Effector memory CD4-positive, alpha-beta T cell (primary cell): Measurements from ENCODE around the gene SCRN3.
"Not testable (repeated sequence)": the region's sequence is repeated elsewhere in the genome, so short reads cannot be mapped to it uniquely, and the experiment has no call there.

Experiments used
- DNase-seq, 3 donors: peaks; one replicate each; pipeline ENCODE4 v3.0.0-alpha.2; 2020
- H3K27ac ChIP-seq: 2 replicates; pipeline ENCODE4 v1.7.0; 2013; ENCODE audit warnings: mild to moderate bottlenecking, low read length, moderate library complexity; ENCODE audit not compliant: insufficient read depth, poor library complexity, severe bottlenecking
- H3K27me3 ChIP-seq: replicated peaks from 2 replicates; pipeline ENCODE4 v1.7.0; 2013; ENCODE audit warnings: mild to moderate bottlenecking, low read length; ENCODE audit not compliant: insufficient read depth, control insufficient read depth, poor library complexity, severe bottlenecking
- H3K36me3 ChIP-seq: 2 replicates; pipeline ENCODE4 v1.7.0; 2013; ENCODE audit warnings: mild to moderate bottlenecking, low read length, moderate library complexity; ENCODE audit not compliant: control insufficient read depth, insufficient read depth
- H3K4me1 ChIP-seq: 2 replicates; pipeline ENCODE4 v1.7.0; 2013; ENCODE audit warnings: low read length, mild to moderate bottlenecking; ENCODE audit not compliant: control insufficient read depth, insufficient read depth, poor library complexity, severe bottlenecking
- H3K4me3 ChIP-seq: 2 replicates; pipeline ENCODE4 v1.7.0; 2013; ENCODE audit warnings: low read length, low read depth, mild to moderate bottlenecking; ENCODE audit not compliant: insufficient read depth, poor library complexity, severe bottlenecking
- H3K9me3 ChIP-seq: 2 replicates; pipeline ENCODE4 v1.7.0; 2013; ENCODE audit warnings: mild to moderate bottlenecking, low read length, moderate library complexity; ENCODE audit not compliant: control insufficient read depth

The SCRN3 gene

DNA sequence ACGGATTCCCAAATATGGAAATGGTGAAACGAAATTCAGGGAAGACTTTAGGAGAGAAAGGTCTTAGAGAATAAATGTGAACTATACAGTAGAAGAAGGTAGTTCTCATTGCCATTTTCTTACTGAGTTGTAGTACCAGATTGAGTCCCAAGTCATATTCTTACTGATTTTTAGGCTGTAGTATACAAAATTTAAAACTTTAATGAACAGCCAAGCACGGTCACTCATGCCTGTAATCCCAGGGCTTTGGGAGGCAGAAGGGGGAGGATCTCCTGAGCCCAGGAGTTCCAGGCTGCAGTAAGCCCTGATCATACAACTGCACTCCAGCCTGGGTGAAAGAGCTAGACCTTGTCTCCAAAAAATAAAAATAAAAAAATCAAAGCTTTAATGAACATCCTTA, 2.2 kb downstream of the SCRN3 start:
- Histone ChIP-seq H3K27me3 (no peaks in the 10 kb centered on the region), H3K9me3 (no peaks in the 10 kb centered on the region), H3K36me3 (peaks cover 4% of the 10 kb centered on the region), H3K4me3 (no peak overlapping the region), H3K4me1 (peaks cover 11% of the 10 kb centered on the region), H3K27ac (no peak overlapping the region)
- DNase-seq, result no peak

DNA sequence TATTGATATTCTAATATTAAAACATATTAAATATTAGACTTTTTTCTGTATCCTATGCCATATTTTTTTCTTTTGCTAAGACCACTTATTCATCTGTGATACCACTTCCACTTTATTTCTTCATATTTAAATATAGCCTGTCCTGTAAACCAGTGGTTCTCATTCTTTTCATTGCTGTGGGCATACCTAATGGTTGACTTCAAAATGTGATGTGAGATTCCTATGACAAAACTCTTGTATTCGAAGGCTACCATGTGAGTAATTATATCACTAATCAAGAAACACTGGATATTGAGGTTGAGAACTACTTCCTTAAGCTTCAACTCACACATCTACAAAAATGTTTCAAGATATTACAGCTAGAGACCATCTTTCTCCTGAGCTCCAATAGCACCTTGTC, 3.6 kb downstream of the SCRN3 start:
- no peak for DNase-seq
- Histone ChIP-seq H3K9me3 (no peaks in the 10 kb centered on the region), H3K36me3 (peaks cover 8% of the 10 kb centered on the region), H3K27me3 (no peaks in the 10 kb centered on the region), H3K4me3 (no peak overlapping the region), H3K27ac (no peak overlapping the region), H3K4me1 (peaks cover 9% of the 10 kb centered on the region)

DNA sequence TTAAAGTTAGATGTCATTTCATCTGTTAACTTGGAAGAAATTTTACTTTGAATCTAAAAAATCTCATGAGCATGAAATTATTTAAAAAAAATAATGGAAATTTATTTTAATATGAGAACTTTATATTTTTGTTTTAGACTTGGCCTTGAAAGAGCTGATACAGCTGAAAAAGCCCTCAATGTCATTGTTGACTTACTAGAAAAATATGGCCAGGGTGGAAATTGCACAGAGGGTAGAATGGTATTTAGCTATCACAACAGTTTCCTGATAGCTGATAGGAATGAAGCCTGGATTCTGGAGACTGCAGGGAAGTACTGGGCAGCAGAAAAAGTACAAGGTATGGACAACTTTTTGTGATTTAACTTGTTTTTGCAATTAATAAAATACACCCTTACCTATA, 5.3 kb downstream of the SCRN3 start:
- Histone ChIP-seq H3K27me3 (no peaks in the 10 kb centered on the region), H3K9me3 (no peaks in the 10 kb centered on the region), H3K27ac (no peak overlapping the region), H3K4me3 (no peak overlapping the region), H3K4me1 (no peaks in the 10 kb centered on the region), H3K36me3 (peaks cover 8% of the 10 kb centered on the region)
- no peak for DNase-seq

DNA sequence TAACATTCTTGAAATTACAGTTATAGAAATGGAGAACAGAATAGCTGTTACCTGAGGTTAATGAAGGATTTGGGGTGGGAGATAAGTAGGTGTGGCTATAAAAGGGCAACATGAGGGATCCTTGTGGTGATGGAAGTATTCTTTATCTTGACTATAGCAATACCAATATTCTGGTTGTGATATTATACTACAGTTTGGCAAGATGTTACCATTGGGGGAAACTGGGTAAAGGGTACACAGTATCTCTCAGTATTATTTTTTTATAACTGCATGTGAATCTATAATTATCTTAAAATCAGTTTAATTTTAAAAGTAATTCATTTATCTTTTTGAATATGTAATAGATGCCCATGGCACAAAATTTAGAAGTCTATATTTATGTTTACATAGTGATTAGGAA, 8.1 kb downstream of the SCRN3 start:
- no peak for DNase-seq
- H3K27ac ChIP-seq, result no peak overlapping the region
- H3K27me3 ChIP-seq, result no peaks in the 10 kb centered on the region
- H3K9me3 ChIP-seq, result no peaks in the 10 kb centered on the region
- H3K4me1 ChIP-seq, result no peaks in the 10 kb centered on the region
- no peak overlapping the region for H3K4me3 ChIP-seq
- peaks cover 8% of the 10 kb centered on the region for H3K36me3 ChIP-seq

DNA sequence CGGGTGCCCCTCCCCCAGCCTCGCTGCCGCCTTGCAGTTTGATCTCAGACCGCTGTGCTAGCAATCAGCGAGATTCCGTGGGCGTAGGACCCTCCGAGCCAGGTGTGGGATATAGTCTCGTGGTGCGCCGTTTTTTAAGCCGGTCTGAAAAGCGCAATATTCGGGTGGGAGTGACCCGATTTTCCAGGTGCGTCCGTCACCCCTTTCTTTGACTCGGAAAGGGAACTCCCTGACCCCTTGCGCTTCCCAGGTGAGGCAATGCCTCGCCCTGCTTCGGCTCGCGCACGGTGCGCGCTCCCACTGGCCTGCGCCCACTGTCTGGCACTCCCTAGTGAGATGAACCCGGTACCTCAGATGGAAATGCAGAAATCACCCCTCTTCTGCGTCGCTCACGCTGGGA, 14.5 kb downstream of the SCRN3 start:
- H3K4me3 ChIP-seq, H3K27ac ChIP-seq, H3K9me3 ChIP-seq: not testable (repeated sequence)

DNA sequence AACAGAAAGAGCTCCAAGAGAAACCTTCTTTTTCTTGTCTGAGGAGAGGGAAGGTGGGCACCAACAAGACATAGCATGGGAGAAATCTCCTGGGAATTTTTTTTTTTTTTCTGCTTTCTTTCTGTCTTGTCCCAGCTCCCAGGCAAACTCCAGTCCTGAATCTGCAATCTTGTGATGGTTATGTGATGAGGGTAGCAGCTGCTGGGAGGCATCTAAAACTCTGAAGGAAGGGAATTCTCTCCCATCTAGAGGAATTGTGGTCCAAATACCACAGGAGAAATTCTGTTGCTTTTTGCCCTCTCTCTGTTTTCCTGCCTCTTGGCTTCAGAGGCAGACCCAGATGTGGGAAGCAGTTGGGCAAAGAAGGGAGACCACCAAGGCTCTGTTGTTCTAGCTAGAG, 16.7 kb downstream of the SCRN3 start:
- no peak overlapping the region for H3K4me3 ChIP-seq
- peaks cover 4% of the 10 kb centered on the region for H3K36me3 ChIP-seq
- no peaks in the 10 kb centered on the region for H3K27me3 ChIP-seq
- no peak for DNase-seq
- no peaks in the 10 kb centered on the region for H3K9me3 ChIP-seq
- no peak overlapping the region for H3K27ac ChIP-seq
- H3K4me1 ChIP-seq, result no peaks in the 10 kb centered on the region

More for the DNA sequence above, 14.5 kb downstream of the SCRN3 start:
- not testable (repeated sequence) for H3K27me3 ChIP-seq, H3K4me1 ChIP-seq, H3K36me3 ChIP-seq, DNase-seq

DNA sequence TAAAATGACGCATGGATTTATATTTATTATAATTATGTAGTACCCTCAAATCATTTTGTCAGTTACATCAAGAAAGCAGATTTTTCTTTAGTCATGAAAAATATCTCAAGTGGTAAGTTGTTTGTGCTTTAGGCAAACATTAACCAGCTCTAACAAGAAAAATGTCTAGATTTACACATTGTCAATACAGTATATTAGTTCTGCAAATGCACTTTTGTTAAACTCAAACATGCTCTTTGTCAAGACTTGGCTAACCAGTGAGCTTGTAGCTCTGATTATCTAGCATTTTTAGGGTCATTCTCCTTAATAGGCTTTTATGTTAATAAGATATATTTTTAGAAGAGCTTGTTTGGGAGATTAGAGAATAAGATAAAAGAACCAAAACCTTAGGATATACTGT, 32.7 kb downstream of the SCRN3 start:
- no peak overlapping the region for H3K4me3 ChIP-seq
- peaks cover 8% of the 10 kb centered on the region for H3K36me3 ChIP-seq
- H3K27me3 ChIP-seq, result no peaks in the 10 kb centered on the region
- no peak overlapping the region for H3K27ac ChIP-seq
- no peaks in the 10 kb centered on the region for H3K4me1 ChIP-seq
- DNase-seq, result no peak
- H3K9me3 ChIP-seq, result no peaks in the 10 kb centered on the region

DNA sequence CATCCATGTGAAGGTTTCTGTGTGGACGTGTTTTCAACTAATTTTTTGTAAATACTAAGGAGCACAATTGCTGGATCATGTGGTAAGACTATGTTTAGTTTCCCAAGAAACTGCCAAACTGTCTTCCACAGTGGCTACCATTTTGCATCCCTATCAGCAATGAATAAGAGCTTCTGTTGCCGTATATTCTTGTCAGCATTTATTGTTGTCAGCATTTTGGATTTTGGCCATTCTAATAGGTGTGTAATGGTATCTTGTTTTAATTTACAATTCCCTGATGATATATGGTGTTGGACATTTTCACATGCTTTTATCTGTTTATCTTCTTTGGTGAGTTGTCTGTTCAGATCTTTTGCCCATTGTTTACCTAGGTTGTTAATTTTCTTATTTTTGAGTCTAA, 34.5 kb downstream of the SCRN3 start:
- Histone ChIP-seq H3K27ac (no peak overlapping the region), H3K36me3 (peaks cover 8% of the 10 kb centered on the region), H3K9me3 (no peaks in the 10 kb centered on the region), H3K27me3 (no peaks in the 10 kb centered on the region), H3K4me3 (no peak overlapping the region), H3K4me1 (no peaks in the 10 kb centered on the region)
- DNase-seq, result no peak

DNA sequence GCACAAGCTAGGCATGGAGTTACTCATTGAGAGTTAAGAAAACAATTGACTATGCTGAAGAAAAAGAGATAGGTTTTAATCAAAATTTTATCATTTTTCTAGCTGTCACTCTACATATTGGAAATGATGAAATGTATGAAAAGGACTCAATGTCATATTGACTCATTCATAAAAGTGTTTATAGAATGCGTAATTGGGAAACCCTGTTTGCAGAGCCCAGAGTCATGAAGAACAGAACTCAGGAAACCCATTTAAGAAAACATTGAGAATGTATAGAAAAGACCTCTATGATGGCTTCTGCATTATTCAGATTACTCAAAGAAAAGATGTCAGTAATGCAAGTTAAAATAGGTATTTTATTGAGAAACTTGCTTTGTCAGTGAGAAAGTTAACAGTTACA, 36.4 kb downstream of the SCRN3 start:
- H3K27ac ChIP-seq, result no peak overlapping the region
- peaks cover 13% of the 10 kb centered on the region for H3K36me3 ChIP-seq
- H3K4me1 ChIP-seq, result no peaks in the 10 kb centered on the region
- H3K4me3 ChIP-seq, result no peak overlapping the region
- no peaks in the 10 kb centered on the region for H3K27me3 ChIP-seq
- no peaks in the 10 kb centered on the region for H3K9me3 ChIP-seq
- no peak for DNase-seq

DNA sequence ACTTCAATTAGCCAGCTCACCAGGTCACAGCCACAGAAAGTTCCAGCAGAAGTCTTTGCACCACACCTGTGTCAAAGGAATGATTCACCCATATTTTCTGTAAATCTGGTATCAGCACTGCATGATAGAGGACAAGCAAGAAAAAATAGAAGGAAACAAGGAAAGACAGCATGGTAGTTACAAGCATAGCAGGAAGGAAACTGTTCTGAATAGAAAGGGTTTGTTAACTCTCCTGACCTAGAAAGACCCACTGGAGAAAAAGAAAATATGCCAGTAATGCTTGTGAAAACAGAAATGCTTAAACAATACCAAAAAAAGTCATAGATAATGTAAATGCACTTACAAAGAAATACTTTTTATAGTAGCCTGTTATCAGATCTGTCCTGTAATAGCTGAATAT, 40.8 kb downstream of the SCRN3 start:
- Histone ChIP-seq H3K36me3 (peaks cover 23% of the 10 kb centered on the region), H3K4me3 (no peak overlapping the region), H3K9me3 (no peaks in the 10 kb centered on the region), H3K27ac (no peak overlapping the region), H3K27me3 (no peaks in the 10 kb centered on the region), H3K4me1 (no peaks in the 10 kb centered on the region)
- no peak for DNase-seq
